ENCODE measurements around the gene NOD2. TPM values are rescaled to one million over a fixed set of nuclear protein-coding genes. Genes with fewer than 3 reads are reported as not detected.
A peak's percentile ranks its signal among the peaks of the same experiment; 100 is the strongest.

NOD2 gene
- total RNA-seq (2021), result 0.11 to 0.60 TPM (median 0.34 TPM) in 3 replicates
- Bru-seq, nascent RNA, result percentile 23 among the genes with signal in this experiment
- long read RNA-seq, experiment 1, result 0 reads
- long read RNA-seq, experiment 2, partial matches to known transcripts, result 1 of 1 reads
- long read RNA-seq, experiment 2, other reads (novel, unspliced or antisense), result 0 of 1 reads
- long read RNA-seq, experiment 3, result 0 reads

DNA sequence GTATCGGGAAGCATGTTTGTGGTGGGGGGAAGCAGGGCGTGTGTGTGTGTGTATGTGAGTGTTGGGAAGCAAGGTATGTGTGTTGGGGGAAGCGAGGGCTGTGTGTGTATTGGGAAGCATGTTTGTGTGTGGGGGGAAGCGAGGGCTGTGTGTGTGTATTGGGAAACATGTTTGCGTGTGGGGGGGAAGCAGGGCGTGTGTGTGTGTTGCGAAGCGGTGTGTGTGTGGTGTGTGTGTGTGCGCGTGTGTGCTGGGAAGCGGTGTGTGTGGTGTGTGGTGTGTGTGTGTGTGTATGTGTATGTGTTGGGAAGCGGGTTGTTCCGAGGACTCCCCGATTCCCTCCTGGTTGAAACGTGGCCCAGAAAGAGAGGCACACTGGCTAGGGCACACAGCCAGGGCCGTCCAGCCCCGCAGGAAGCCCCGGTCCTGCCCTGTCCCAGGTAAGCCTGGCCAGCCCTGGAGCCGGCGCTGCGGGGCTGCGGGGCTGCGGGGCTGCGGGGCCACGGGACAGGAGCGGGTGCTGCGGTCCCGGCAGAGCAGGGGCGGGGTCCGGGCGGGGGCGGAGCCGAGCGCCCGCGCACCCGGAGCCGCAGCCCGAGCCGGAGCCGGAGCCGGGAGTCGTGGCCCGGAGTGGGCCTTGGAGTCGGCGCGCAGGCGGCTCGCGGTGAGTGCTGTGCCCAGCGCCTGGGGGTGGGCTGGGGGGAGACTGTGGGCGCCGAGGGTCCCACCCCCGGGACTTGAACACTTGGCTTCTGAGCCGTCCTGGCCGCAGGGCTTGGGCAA, at the start of gene NOD2:
TSS of gene NOD2 (plus strand) at position 608 of the 783 bp plus-strand sequence. CDS start 5,890 bp downstream, outside the sequence.
- no peak for TF ChIP-seq FOXK1 (CRISPR knock-in tag; IDR thresholded peaks at IDR 0.05)
- TF ChIP-seq, protein P1, sequence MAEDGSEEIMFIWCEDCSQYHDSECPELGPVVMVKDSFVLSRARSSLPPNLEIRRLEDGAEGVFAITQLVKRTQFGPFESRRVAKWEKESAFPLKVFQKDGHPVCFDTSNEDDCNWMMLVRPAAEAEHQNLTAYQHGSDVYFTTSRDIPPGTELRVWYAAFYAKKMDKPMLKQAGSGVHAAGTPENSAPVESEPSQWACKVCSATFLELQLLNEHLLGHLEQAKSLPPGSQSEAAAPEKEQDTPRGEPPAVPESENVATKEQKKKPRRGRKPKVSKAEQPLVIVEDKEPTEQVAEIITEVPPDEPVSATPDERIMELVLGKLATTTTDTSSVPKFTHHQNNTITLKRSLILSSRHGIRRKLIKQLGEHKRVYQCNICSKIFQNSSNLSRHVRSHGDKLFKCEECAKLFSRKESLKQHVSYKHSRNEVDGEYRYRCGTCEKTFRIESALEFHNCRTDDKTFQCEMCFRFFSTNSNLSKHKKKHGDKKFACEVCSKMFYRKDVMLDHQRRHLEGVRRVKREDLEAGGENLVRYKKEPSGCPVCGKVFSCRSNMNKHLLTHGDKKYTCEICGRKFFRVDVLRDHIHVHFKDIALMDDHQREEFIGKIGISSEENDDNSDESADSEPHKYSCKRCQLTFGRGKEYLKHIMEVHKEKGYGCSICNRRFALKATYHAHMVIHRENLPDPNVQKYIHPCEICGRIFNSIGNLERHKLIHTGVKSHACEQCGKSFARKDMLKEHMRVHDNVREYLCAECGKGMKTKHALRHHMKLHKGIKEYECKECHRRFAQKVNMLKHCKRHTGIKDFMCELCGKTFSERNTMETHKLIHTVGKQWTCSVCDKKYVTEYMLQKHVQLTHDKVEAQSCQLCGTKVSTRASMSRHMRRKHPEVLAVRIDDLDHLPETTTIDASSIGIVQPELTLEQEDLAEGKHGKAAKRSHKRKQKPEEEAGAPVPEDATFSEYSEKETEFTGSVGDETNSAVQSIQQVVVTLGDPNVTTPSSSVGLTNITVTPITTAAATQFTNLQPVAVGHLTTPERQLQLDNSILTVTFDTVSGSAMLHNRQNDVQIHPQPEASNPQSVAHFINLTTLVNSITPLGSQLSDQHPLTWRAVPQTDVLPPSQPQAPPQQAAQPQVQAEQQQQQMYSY (CRISPR knock-in tag; IDR thresholded peaks at IDR 0.05), result 0 out of 2 replicates have a peak, but pooled peaks have one; percentile 45
- no peak for TF ChIP-seq ZNF219 (CRISPR knock-in tag; IDR thresholded peaks at IDR 0.05; ENCODE audit: borderline replicate concordance)
- TF ChIP-seq ELF4 (CRISPR knock-in tag; IDR thresholded peaks at IDR 0.05; ENCODE audit: low read depth), result no peak
- TF ChIP-seq FOXP1 (CRISPR knock-in tag; IDR thresholded peaks at IDR 0.05; ENCODE audit: borderline replicate concordance), result 0 out of 2 replicates have a peak, but pooled peaks have one; percentile 50
- TF ChIP-seq, protein P2, sequence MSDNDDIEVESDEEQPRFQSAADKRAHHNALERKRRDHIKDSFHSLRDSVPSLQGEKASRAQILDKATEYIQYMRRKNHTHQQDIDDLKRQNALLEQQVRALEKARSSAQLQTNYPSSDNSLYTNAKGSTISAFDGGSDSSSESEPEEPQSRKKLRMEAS (CRISPR knock-in tag; IDR thresholded peaks at IDR 0.05), result no peak
- CTCF ChIA-PET, result no interaction called here
- DNase-seq (ENCODE audit: low spot score), result peak; percentile 52
- Mint-ChIP-seq H3K4me3 (peak within 1 kb of the TSS; percentile 64), H3K9me3 (no peaks in the 10 kb centered on the region), H3K4me1 (no peaks in the 10 kb centered on the region), H3K27ac (no peak within 1 kb of the TSS), H3K27me3 (ENCODE audit: low read depth) (peaks cover 30% of the 10 kb centered on the region), H3K36me3 (no peaks in the 10 kb centered on the region)
- POLR2A ChIA-PET, result no interaction called here
- peak; percentile 93 for ATAC-seq

DNA sequence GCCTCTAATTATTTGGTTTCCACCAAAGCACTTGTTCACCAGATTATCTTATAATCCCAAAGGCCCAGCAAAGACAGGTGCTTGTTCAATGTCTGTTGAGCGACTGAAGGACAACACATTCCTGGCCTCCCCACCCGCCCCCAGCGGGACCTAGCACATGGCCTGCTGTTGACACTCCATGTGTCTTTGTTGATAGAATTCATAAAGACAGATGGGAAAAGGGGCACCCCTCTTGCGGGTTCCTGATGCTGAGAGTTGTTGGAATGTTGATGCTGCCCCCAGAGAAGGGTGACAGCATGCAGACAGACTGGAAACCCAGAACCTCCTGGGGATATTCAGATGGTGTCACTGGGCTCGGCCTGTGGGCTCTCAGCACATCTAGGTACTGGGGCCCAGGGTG, 49.2 kb upstream of the NOD2 start:
- ChIA-PET CTCF (interaction anchor here (1.0 to 2.2 kb wide), 12 partner anchors 9 to 619 kb away, joined by 3 to 22 read pairs (median 5); partner anchors contain the start of genes CNEP1R1 and CYLD), POLR2A (no interaction called here)
- no peaks in the 10 kb centered on the region for H3K27me3 Mint-ChIP-seq (ENCODE audit: low read depth)
- no peaks in the 10 kb centered on the region for H3K36me3 Mint-ChIP-seq
- ATAC-seq, result no peak
- no peak for DNase-seq (ENCODE audit: low spot score)
- no peak overlapping the region for H3K4me3 Mint-ChIP-seq
- H3K9me3 Mint-ChIP-seq, result no peaks in the 10 kb centered on the region
- no peak overlapping the region for H3K27ac Mint-ChIP-seq
- H3K4me1 Mint-ChIP-seq, result peaks cover 15% of the 10 kb centered on the region
- TF ChIP-seq ZNF219 (CRISPR knock-in tag; IDR thresholded peaks at IDR 0.05; ENCODE audit: borderline replicate concordance), result no peak
- TF ChIP-seq FOXK1 (CRISPR knock-in tag; IDR thresholded peaks at IDR 0.05), result no peak
- TF ChIP-seq FOXJ3 (CRISPR knock-in tag; IDR thresholded peaks at IDR 0.05; ENCODE audit: borderline replicate concordance), result no peak
- TF ChIP-seq, protein P3, sequence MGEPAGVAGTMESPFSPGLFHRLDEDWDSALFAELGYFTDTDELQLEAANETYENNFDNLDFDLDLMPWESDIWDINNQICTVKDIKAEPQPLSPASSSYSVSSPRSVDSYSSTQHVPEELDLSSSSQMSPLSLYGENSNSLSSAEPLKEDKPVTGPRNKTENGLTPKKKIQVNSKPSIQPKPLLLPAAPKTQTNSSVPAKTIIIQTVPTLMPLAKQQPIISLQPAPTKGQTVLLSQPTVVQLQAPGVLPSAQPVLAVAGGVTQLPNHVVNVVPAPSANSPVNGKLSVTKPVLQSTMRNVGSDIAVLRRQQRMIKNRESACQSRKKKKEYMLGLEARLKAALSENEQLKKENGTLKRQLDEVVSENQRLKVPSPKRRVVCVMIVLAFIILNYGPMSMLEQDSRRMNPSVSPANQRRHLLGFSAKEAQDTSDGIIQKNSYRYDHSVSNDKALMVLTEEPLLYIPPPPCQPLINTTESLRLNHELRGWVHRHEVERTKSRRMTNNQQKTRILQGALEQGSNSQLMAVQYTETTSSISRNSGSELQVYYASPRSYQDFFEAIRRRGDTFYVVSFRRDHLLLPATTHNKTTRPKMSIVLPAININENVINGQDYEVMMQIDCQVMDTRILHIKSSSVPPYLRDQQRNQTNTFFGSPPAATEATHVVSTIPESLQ (CRISPR knock-in tag; IDR thresholded peaks at IDR 0.05), result no peak
- TF ChIP-seq, protein P4, sequence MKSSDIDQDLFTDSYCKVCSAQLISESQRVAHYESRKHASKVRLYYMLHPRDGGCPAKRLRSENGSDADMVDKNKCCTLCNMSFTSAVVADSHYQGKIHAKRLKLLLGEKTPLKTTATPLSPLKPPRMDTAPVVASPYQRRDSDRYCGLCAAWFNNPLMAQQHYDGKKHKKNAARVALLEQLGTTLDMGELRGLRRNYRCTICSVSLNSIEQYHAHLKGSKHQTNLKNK (CRISPR knock-in tag; IDR thresholded peaks at IDR 0.05), result no peak
- no peak for TF ChIP-seq SOX15 (CRISPR knock-in tag; IDR thresholded peaks at IDR 0.05)
- TF ChIP-seq, protein P1 (CRISPR knock-in tag; IDR thresholded peaks at IDR 0.05), result no peak
- no peak for TF ChIP-seq NR2C2 (CRISPR knock-in tag; IDR thresholded peaks at IDR 0.05)
- TF ChIP-seq ZNF121 (CRISPR knock-in tag; IDR thresholded peaks at IDR 0.05), result no peak
- TF ChIP-seq NFYB (CRISPR knock-in tag; conservative IDR thresholded peaks at IDR 0.05; ENCODE audit: low read depth), result no peak
- TF ChIP-seq, protein P5, sequence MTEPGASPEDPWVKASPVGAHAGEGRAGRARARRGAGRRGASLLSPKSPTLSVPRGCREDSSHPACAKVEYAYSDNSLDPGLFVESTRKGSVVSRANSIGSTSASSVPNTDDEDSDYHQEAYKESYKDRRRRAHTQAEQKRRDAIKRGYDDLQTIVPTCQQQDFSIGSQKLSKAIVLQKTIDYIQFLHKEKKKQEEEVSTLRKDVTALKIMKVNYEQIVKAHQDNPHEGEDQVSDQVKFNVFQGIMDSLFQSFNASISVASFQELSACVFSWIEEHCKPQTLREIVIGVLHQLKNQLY (CRISPR knock-in tag; IDR thresholded peaks at IDR 0.05), result no peak
- TF ChIP-seq NFE2L1 (CRISPR knock-in tag; IDR thresholded peaks at IDR 0.05), result no peak
- TF ChIP-seq, protein P6, sequence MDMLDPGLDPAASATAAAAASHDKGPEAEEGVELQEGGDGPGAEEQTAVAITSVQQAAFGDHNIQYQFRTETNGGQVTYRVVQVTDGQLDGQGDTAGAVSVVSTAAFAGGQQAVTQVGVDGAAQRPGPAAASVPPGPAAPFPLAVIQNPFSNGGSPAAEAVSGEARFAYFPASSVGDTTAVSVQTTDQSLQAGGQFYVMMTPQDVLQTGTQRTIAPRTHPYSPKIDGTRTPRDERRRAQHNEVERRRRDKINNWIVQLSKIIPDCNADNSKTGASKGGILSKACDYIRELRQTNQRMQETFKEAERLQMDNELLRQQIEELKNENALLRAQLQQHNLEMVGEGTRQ (CRISPR knock-in tag; IDR thresholded peaks at IDR 0.05), result no peak
- TF ChIP-seq OVOL2 (CRISPR knock-in tag; IDR thresholded peaks at IDR 0.05; ENCODE audit: borderline replicate concordance), result no peak
- no peak for TF ChIP-seq ZNF317 (CRISPR knock-in tag; IDR thresholded peaks at IDR 0.05; ENCODE audit: borderline replicate concordance, low read depth)
